ENCODE measurements around the gene RDH5. TPM values are rescaled to one million over a fixed set of nuclear protein-coding genes. Genes with fewer than 3 reads are reported as not detected.

RDH5 gene
- total RNA-seq, 5 donors from 2014 or later (not counting 1 experiment from before 2014, with no cell fraction given) = 13.0 to 29.1 (median 22.4) TPM

DNA sequence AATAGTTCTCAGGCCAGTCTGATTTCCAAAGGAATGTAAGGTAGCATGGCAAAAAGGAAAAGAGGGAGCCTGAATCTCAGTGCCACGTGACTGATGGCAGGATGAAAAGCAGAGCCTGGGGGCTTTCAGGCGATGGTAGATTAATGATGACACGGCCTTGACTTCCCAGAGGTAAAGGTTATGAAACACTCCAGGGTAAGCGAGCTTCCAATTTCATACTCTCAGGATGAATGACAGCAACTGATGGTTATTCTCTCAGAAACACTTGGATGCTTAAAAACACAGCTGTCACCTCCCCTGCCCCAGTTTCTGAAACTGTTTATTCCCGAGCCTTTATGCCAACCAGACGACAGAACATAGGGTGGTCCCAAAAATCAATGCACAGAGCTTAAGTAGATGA lies 51.5 kb downstream of the RDH5 start:
- Mint-ChIP-seq H3K27ac (no peak overlapping the region), H3K27me3 (no peaks in the 10 kb centered on the region), H3K36me3 (peaks cover 23% of the 10 kb centered on the region), H3K9me3 (no peaks in the 10 kb centered on the region), H3K4me3 (no peak overlapping the region), H3K4me1 (peaks cover 5 to 16% (median 13%) of the 10 kb centered on the region in 3 donors)
- WGBS (ENCODE audit: insufficient coverage) = 96% methylated on average over 3 of the region's 6 CpGs
- ATAC-seq (replicated peaks in 1 of 4) (no peak), DNase-seq (no peak)
- Histone ChIP-seq H3K36me3 (ENCODE audit: control insufficient read depth in 2 of 2, extremely low read depth in 1 of 2, insufficient read depth in 1 of 2, low read length in 1 of 2) (peaks cover 4 to 40% of the 10 kb centered on the region in 2 donors), H3K4me1 (ENCODE audit: control insufficient read depth in 1 of 2, extremely low read depth in 1 of 2, insufficient read depth in 2 of 2, low read length in 2 of 2) (no peaks in the 10 kb centered on the region), H3K27ac (ENCODE audit: low read length) (no peak overlapping the region), H3K27me3 (replicated peaks in 1 of 2; ENCODE audit: control insufficient read depth in 2 of 2, extremely low read depth in 1 of 2, insufficient read depth in 2 of 2, low read length in 1 of 2) (no peaks in the 10 kb centered on the region), H3K9me3 (no peaks in the 10 kb centered on the region), H3K4me3 (ENCODE audit: control insufficient read depth in 1 of 2, extremely low read depth in 1 of 2, low read length in 1 of 2) (no peak overlapping the region)
- ChIA-PET POLR2A (interaction anchor here in 1 of 2 donors (0.6 kb wide), 1 partner anchor 247 kb away, joined by 3 read pairs; no protein-coding TSS in a partner anchor), CTCF (no interaction called here)

Other genes starting within 250 kb of the RDH5 start
- not detected for gene OR6C68, start 228.0 kb upstream of the RDH5 start, total RNA-seq
- not detected for gene OR6C4, start 170.8 kb upstream of the RDH5 start, total RNA-seq
- gene OR2AP1, start 147.9 kb upstream of the RDH5 start, total RNA-seq = under 1 TPM in 1 of 5 donors, not detected in 4; 0.55 TPM
- not detected for gene OR10P1, start 83.5 kb upstream of the RDH5 start, total RNA-seq
- 1 to 10 TPM; 2.6 to 4.6 (median 3.1) TPM for gene ITGA7, start 12.5 kb upstream of the RDH5 start, total RNA-seq
- 10 to 100 TPM; 49.4 to 76.6 (median 72.7) TPM for gene BLOC1S1, start 4.3 kb upstream of the RDH5 start, total RNA-seq
- gene CD63, start 8.6 kb downstream of the RDH5 start, total RNA-seq = 10 to 100 TPM; 41.3 to 88.2 (median 73.5) TPM
- 10 to 100 TPM in 4 of 5 donors, 1 to 10 TPM in 1; 7.5 to 12.9 (median 11.5) TPM for gene GDF11, start 22.7 kb downstream of the RDH5 start, total RNA-seq
- gene SARNP, start 97.3 kb downstream of the RDH5 start, total RNA-seq = 10 to 100 TPM; 36.9 to 50.3 (median 46.8) TPM
- gene ORMDL2, start 97.6 kb downstream of the RDH5 start, total RNA-seq = 10 to 100 TPM; 19.0 to 46.8 (median 41.6) TPM
- gene DNAJC14, start 109.2 kb downstream of the RDH5 start, total RNA-seq = 10 to 100 TPM; 21.5 to 34.5 (median 30.7) TPM
- gene MMP19, start 122.5 kb downstream of the RDH5 start, total RNA-seq = not detected
- gene PYM1, start 207.5 kb downstream of the RDH5 start, total RNA-seq = 10 to 100 TPM; 21.7 to 40.9 (median 30.7) TPM
- gene DGKA, start 210.8 kb downstream of the RDH5 start, total RNA-seq = 1,000 to 10,000 TPM in 4 of 5 donors, 100 to 1,000 TPM in 1; 896 to 1,314 (median 1,231) TPM
- under 1 TPM in 1 of 5 donors, not detected in 4; 0.20 TPM for gene PMEL, start 245.6 kb downstream of the RDH5 start, total RNA-seq
- gene CDK2, start 246.4 kb downstream of the RDH5 start, total RNA-seq = 10 to 100 TPM; 17.8 to 32.3 (median 23.3) TPM